ENCODE measurements around the gene TUBB1. TPM values are rescaled to one million over a fixed set of nuclear protein-coding genes. Genes with fewer than 3 reads are reported as not detected.

TUBB1 gene
- total and polyA plus RNA-seq, 2 of the 13 experiments (the other 11 are each of a cell fraction or from before 2014, with no cell fraction given): 0.11 to 57.6 TPM

DNA sequence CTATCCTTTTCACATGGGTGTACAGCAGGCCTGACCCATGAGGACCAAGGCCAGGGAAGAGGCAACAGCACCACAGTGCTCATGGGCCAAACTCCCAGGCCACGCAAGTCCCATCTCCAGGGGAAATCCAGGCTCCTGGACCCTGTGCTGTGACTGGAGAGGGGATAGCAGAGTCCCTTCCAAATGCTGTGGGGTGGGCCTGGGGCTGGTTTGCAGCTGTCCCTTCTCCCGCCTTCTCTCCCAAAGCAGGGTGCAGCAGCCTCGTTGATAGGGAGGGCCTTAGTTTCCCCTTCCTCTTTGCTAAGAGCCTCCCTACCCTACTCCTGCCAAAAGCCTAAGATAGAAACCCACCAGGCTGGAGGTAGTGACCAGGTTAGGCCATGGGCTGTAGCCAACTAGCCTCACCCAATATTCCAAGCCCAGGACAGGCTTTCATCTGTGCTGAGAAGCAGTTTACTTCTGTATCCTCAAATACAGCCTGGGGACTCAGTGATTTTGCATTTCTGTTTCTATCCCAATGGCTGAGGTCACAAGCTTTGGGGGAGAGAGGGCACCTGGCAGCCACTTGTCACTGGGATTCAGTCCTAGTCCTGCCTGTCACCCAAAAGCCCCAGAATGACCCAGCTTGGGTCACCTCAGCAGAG, 13.6 kb upstream of the TUBB1 start (continued):
- TF ChIP-seq, protein P1, sequence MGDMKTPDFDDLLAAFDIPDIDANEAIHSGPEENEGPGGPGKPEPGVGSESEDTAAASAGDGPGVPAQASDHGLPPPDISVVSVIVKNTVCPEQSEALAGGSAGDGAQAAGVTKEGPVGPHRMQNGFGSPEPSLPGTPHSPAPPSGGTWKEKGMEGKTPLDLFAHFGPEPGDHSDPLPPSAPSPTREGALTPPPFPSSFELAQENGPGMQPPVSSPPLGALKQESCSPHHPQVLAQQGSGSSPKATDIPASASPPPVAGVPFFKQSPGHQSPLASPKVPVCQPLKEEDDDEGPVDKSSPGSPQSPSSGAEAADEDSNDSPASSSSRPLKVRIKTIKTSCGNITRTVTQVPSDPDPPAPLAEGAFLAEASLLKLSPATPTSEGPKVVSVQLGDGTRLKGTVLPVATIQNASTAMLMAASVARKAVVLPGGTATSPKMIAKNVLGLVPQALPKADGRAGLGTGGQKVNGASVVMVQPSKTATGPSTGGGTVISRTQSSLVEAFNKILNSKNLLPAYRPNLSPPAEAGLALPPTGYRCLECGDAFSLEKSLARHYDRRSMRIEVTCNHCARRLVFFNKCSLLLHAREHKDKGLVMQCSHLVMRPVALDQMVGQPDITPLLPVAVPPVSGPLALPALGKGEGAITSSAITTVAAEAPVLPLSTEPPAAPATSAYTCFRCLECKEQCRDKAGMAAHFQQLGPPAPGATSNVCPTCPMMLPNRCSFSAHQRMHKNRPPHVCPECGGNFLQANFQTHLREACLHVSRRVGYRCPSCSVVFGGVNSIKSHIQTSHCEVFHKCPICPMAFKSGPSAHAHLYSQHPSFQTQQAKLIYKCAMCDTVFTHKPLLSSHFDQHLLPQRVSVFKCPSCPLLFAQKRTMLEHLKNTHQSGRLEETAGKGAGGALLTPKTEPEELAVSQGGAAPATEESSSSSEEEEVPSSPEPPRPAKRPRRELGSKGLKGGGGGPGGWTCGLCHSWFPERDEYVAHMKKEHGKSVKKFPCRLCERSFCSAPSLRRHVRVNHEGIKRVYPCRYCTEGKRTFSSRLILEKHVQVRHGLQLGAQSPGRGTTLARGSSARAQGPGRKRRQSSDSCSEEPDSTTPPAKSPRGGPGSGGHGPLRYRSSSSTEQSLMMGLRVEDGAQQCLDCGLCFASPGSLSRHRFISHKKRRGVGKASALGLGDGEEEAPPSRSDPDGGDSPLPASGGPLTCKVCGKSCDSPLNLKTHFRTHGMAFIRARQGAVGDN (CRISPR knock-in tag; IDR thresholded peaks at IDR 0.05): peak; percentile 39; the same call in 1 of the 2 replicates
- TF ChIP-seq TBP (CRISPR knock-in tag; IDR thresholded peaks at IDR 0.05) (no peak), MXI1 (IDR thresholded peaks at IDR 0.05; ENCODE audit: borderline replicate concordance, low read depth, low read length) (no peak), ZNF556 (CRISPR knock-in tag; IDR thresholded peaks at IDR 0.05; ENCODE audit: borderline replicate concordance) (0 out of 2 replicates have a peak, but pooled peaks have one; percentile 9), ARNT (IDR thresholded peaks at IDR 0.05) (no peak), TRIM24 (CRISPR knock-in tag; IDR thresholded peaks at IDR 0.05) (0 out of 2 replicates have a peak, but pooled peaks have one; percentile 1), ZSCAN29 (CRISPR knock-in tag; conservative IDR thresholded peaks at IDR 0.05) (0 out of 2 replicates have a peak, but pooled peaks have one; percentile 1), KLF12 (CRISPR knock-in tag; IDR thresholded peaks at IDR 0.05; ENCODE audit: borderline replicate concordance) (no peak), ZNF34 (CRISPR knock-in tag; IDR thresholded peaks at IDR 0.05; ENCODE audit: borderline replicate concordance) (no peak), ZNF589 (CRISPR knock-in tag; conservative IDR thresholded peaks at IDR 0.05) (no peak), MYC (CRISPR knock-in tag; IDR thresholded peaks at IDR 0.05; ENCODE audit: borderline replicate concordance) (0 out of 2 replicates have a peak, but pooled peaks have one; percentile 14), ZMYM2 (CRISPR knock-in tag; IDR thresholded peaks at IDR 0.05) (0 out of 2 replicates have a peak, but pooled peaks have one; percentile 5), ZIK1 (CRISPR knock-in tag; IDR thresholded peaks at IDR 0.05; ENCODE audit: borderline replicate concordance, low read depth) (no peak)
- TF ChIP-seq, protein P2, sequence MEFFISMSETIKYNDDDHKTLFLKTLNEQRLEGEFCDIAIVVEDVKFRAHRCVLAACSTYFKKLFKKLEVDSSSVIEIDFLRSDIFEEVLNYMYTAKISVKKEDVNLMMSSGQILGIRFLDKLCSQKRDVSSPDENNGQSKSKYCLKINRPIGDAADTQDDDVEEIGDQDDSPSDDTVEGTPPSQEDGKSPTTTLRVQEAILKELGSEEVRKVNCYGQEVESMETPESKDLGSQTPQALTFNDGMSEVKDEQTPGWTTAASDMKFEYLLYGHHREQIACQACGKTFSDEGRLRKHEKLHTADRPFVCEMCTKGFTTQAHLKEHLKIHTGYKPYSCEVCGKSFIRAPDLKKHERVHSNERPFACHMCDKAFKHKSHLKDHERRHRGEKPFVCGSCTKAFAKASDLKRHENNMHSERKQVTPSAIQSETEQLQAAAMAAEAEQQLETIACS (CRISPR knock-in tag; IDR thresholded peaks at IDR 0.05): no peak
- TF ChIP-seq, protein P3, sequence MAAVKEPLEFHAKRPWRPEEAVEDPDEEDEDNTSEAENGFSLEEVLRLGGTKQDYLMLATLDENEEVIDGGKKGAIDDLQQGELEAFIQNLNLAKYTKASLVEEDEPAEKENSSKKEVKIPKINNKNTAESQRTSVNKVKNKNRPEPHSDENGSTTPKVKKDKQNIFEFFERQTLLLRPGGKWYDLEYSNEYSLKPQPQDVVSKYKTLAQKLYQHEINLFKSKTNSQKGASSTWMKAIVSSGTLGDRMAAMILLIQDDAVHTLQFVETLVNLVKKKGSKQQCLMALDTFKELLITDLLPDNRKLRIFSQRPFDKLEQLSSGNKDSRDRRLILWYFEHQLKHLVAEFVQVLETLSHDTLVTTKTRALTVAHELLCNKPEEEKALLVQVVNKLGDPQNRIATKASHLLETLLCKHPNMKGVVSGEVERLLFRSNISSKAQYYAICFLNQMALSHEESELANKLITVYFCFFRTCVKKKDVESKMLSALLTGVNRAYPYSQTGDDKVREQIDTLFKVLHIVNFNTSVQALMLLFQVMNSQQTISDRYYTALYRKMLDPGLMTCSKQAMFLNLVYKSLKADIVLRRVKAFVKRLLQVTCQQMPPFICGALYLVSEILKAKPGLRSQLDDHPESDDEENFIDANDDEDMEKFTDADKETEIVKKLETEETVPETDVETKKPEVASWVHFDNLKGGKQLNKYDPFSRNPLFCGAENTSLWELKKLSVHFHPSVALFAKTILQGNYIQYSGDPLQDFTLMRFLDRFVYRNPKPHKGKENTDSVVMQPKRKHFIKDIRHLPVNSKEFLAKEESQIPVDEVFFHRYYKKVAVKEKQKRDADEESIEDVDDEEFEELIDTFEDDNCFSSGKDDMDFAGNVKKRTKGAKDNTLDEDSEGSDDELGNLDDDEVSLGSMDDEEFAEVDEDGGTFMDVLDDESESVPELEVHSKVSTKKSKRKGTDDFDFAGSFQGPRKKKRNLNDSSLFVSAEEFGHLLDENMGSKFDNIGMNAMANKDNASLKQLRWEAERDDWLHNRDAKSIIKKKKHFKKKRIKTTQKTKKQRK (IDR thresholded peaks at IDR 0.05; ENCODE audit: low read length): no peak
- TF ChIP-seq, protein P4, sequence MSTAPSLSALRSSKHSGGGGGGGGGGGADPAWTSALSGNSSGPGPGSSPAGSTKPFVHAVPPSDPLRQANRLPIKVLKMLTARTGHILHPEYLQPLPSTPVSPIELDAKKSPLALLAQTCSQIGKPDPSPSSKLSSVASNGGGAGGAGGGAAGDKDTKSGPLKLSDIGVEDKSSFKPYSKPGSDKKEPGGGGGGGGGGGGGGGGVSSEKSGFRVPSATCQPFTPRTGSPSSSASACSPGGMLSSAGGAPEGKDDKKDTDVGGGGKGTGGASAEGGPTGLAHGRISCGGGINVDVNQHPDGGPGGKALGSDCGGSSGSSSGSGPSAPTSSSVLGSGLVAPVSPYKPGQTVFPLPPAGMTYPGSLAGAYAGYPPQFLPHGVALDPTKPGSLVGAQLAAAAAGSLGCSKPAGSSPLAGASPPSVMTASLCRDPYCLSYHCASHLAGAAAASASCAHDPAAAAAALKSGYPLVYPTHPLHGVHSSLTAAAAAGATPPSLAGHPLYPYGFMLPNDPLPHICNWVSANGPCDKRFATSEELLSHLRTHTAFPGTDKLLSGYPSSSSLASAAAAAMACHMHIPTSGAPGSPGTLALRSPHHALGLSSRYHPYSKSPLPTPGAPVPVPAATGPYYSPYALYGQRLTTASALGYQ (CRISPR knock-in tag; IDR thresholded peaks at IDR 0.05): peak; percentile 51; the same call in 1 of the 2 replicates
- TF ChIP-seq, protein P5, sequence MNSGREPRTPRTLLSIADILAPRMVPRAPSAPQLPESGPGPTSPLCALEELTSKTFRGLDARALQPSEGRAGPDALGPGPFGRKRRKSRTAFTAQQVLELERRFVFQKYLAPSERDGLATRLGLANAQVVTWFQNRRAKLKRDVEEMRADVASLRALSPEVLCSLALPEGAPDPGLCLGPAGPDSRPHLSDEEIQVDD (CRISPR knock-in tag; IDR thresholded peaks at IDR 0.05; ENCODE audit: borderline replicate concordance): 0 out of 2 replicates have a peak, but pooled peaks have one; percentile 6
